Medulla oblongata (tissue), 1 donor: Measurements from ENCODE around the gene SEH1L.

Source experiments
- DNase-seq: peaks from one replicate; pipeline ENCODE4 v3.0.0-alpha.2; 2015; ENCODE audit errors: extremely low spot score

Gene SEH1L

GRCh38 chr18:13036622-13037320, 89.0 kb downstream of the SEH1L start:
- no peak for DNase-seq
